A673 (cell line): Measurements from ENCODE around the gene MYBL2.

Source experiments
- CTCF ChIP-seq: fragments of 300-800, 200-600 bp; sonication (generic); conservative IDR thresholded peaks from 2 replicates; pipeline ENCODE4 v1.5.1; 2017; ENCODE audit warnings: low read depth, mild to moderate bottlenecking, antibody characterized with exemption, low read length, moderate library complexity, mixed read lengths
- EZH2 ChIP-seq: fragments of 200-600 bp; sonication (generic); IDR thresholded peaks from 2 replicates; pipeline ENCODE4 v1.6.1; 2017; ENCODE audit warnings: borderline replicate concordance, low read depth, mild to moderate bottlenecking, mixed read lengths, antibody characterized with exemption, low read length; ENCODE audit not compliant: poor library complexity, severe bottlenecking

GRCh38 chr20:43702502-43702901 is 35.6 kb downstream of the MYBL2 start:
- no peak for TF ChIP-seq CTCF
- no peak for TF ChIP-seq EZH2
